A549 treated with AZD2906 at 1 μM for 4 hours (cell line): ENCODE data around the gene WDR35. TPM values are rescaled to one million over a fixed set of nuclear protein-coding genes. Genes with fewer than 3 reads are reported as not detected.

Experiments used
- total RNA-seq: library from RNA; stranded (reverse); fragments of 200-300 nt; extraction: Qiagen RNA extraction; gene quantifications from 5 replicates; pipeline ENCODE4 v1.2.3, GENCODE V29; 2022

Gene WDR35
- total RNA-seq: 12.2 to 17.7 TPM (median 13.4 TPM) in 5 replicates

DNA sequence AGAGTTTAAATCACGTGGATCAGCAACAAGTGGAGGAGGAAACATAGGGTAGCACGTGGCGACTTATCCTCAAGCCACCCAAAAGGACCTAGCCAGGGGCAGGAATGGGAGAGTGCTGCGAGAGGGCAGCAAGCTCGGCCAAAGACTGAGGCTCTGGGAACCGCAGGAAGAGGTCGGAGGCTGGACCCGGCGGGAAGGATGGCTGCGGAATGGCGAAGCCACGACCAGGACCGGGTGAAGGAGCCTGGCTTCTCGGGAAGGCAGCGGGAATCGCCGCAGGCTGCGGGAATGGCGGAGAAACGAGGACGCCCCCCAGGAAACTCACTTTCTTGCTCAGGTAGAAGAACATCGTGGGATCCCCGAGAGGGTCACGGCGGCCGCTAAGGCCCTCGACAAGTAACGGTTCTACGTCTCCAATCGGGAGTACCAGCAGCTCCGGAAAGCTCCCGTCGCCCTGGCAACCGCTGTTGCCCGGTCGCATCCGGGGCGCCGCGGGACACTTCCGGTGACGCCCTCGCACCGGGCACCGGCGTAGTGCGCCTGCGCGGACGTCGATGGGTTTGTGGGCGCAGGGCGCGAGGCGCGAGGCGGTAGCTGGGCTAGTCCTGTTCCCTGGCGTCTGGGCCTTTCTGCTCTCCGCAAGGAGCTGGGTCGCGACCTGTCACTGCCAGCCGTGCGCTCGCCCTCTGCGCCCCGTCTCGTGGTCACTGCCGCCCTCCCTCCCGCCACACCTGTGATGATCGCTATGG, at the start of gene WDR35:
TSS of gene WDR35 (minus strand) at position 439 of the 749 bp plus-strand sequence. CDS start at position 349, 90 bp downstream.

GRCh38 chr2:20012282-20013125, 22.6 kb upstream of the WDR35 start, which contains the start of gene MATN3:
Gene MATN3, minus strand, starts transcription at chr2:20012668. Its CDS starts 37 bp downstream, at chr2:20012631.

GRCh38 chr2:19901442-19902215, 88.3 kb downstream of the WDR35 start, which contains the start of gene TTC32:
Gene TTC32, minus strand, starts transcription at chr2:19901983. Its CDS starts 129 bp downstream, at chr2:19901854.

Other genes starting within 250 kb of the WDR35 start
- 11.5 to 14.5 TPM (median 12.3 TPM) in 5 replicates for gene TTC32, start 88.1 kb downstream of the WDR35 start, total RNA-seq
- gene MATN3, start 22.6 kb upstream of the WDR35 start, total RNA-seq: 10.9 to 19.1 TPM (median 16.2 TPM) in 5 replicates
- 245 to 294 TPM (median 268 TPM) in 5 replicates for gene LAPTM4A, start 61.5 kb upstream of the WDR35 start, total RNA-seq
- 167 to 203 TPM (median 188 TPM) in 5 replicates for gene SDC1, start 235.0 kb upstream of the WDR35 start, total RNA-seq